GM12878 (cell line): Measurements from ENCODE around the gene SQSTM1.

Experiments
- EP300 ChIP-seq, 2 experiments: fragments of 150-350 bp in 1 of 2; IDR thresholded peaks; 2 replicates each; pipeline ENCODE4 v1.6.1; 2011 to 2012; ENCODE audit warnings: low read depth in 2 of 2, low read length in 2 of 2, borderline replicate concordance in 1 of 2, improper control_type of control experiment in 1 of 2, inconsistent platforms in 1 of 2; ENCODE audit not compliant: control insufficient read depth in 1 of 2
- EZH2 ChIP-seq: IDR thresholded peaks from 2 replicates; pipeline ENCODE4 v1.6.1; 2012; ENCODE audit warnings: low read depth, mild to moderate bottlenecking, control low read depth, inconsistent platforms, low read length, borderline replicate concordance; ENCODE audit not compliant: control insufficient read depth
- HDAC2 ChIP-seq: fragments of 200-600 bp; sonication (generic); IDR thresholded peaks from 2 replicates; pipeline ENCODE4 v1.6.1; 2017
- MEF2A ChIP-seq: IDR thresholded peaks from 2 replicates; pipeline ENCODE4 v1.6.1; 2011; ENCODE audit warnings: low read depth, mild to moderate bottlenecking, low read length, moderate library complexity; ENCODE audit not compliant: insufficient read depth
- POLR2AphosphoS5 ChIP-seq: IDR thresholded peaks from 2 replicates; pipeline ENCODE4 v1.6.1; 2011; ENCODE audit warnings: mild to moderate bottlenecking, low read length, inconsistent platforms
- TAF1 ChIP-seq: IDR thresholded peaks from 2 replicates; pipeline ENCODE4 v1.6.1; 2011; ENCODE audit warnings: mild to moderate bottlenecking, low read depth, low read length, borderline replicate concordance
- ZNF24 ChIP-seq: fragments of 450-650 bp; IDR thresholded peaks from 2 replicates; pipeline ENCODE4 v1.6.1; 2017; ENCODE audit warnings: antibody characterized with exemption, mild to moderate bottlenecking
- TF ChIP-seq, protein P1 (sequence below), 3 experiments: IDR thresholded peaks in 2 of 3; conservative IDR thresholded peaks in 1 of 3; 2 replicates each; pipeline ENCODE4 v1.5.1; 2011; ENCODE audit warnings: low read depth in 3 of 3, low read length in 3 of 3, mild to moderate bottlenecking in 3 of 3, control low read depth in 2 of 3, moderate library complexity in 2 of 3, inconsistent platforms in 1 of 3, mixed read lengths in 1 of 3; ENCODE audit not compliant: control insufficient read depth in 2 of 3, insufficient read depth in 1 of 3; ENCODE audit errors: extremely low read depth in 1 of 3
- TF ChIP-seq, protein P2 (sequence below): IDR thresholded peaks from 2 replicates; pipeline ENCODE4 v1.6.1; 2012; ENCODE audit warnings: mild to moderate bottlenecking, low read depth, low read length
- TF ChIP-seq, protein P3 (sequence below): IDR thresholded peaks from 2 replicates; pipeline ENCODE4 v1.6.1; 2011; ENCODE audit warnings: low read depth, mild to moderate bottlenecking, low read length, moderate library complexity, borderline replicate concordance; ENCODE audit errors: extremely low read depth

DNA sequence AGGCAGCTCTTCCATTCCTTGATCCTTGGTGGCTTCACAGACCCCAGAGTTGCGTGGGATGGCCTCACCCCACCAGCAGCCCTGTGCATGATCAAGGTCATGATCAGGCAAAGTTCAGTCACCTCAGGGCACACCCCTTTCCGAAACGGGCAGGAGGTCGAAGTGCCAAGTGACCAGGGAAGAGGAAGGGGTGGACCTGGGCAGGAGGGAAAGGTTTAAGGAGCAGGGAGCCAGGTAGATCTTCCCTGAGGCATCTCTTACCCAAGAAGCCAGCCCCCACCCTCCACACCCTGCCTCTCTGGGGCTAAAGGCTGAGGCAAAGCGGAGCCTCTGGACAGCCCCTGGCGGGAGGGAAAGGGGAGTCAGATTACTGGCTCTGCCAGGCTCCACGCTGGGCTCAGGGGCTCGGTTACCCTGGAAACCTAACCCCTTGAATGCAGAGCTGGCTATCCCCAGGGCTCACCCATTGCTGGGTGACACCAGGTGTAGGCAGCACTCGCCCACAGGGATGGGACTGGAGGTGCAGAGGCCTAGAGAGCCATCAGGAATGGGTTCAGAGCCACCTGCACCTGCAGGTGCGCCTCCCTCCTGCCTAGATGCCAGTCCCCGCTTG lies 17.6 kb upstream of the SQSTM1 start:
- no peak for TF ChIP-seq TAF1
- no peak for TF ChIP-seq EP300 (IDR thresholded peaks at IDR 0.05; ENCODE audit: borderline replicate concordance in 1 of 2, control insufficient read depth in 1 of 2, low read depth in 2 of 2, low read length in 2 of 2)
- TF ChIP-seq, protein P1, sequence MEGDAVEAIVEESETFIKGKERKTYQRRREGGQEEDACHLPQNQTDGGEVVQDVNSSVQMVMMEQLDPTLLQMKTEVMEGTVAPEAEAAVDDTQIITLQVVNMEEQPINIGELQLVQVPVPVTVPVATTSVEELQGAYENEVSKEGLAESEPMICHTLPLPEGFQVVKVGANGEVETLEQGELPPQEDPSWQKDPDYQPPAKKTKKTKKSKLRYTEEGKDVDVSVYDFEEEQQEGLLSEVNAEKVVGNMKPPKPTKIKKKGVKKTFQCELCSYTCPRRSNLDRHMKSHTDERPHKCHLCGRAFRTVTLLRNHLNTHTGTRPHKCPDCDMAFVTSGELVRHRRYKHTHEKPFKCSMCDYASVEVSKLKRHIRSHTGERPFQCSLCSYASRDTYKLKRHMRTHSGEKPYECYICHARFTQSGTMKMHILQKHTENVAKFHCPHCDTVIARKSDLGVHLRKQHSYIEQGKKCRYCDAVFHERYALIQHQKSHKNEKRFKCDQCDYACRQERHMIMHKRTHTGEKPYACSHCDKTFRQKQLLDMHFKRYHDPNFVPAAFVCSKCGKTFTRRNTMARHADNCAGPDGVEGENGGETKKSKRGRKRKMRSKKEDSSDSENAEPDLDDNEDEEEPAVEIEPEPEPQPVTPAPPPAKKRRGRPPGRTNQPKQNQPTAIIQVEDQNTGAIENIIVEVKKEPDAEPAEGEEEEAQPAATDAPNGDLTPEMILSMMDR (IDR thresholded peaks at IDR 0.05 in 2 of 3, conservative IDR thresholded peaks at IDR 0.05 in 1 of 3; ENCODE audit: control insufficient read depth in 2 of 3, extremely low read depth in 1 of 3, insufficient read depth in 1 of 3, low read depth in 3 of 3, low read length in 3 of 3) = no peak
- TF ChIP-seq MEF2A = no peak
- TF ChIP-seq, protein P2, sequence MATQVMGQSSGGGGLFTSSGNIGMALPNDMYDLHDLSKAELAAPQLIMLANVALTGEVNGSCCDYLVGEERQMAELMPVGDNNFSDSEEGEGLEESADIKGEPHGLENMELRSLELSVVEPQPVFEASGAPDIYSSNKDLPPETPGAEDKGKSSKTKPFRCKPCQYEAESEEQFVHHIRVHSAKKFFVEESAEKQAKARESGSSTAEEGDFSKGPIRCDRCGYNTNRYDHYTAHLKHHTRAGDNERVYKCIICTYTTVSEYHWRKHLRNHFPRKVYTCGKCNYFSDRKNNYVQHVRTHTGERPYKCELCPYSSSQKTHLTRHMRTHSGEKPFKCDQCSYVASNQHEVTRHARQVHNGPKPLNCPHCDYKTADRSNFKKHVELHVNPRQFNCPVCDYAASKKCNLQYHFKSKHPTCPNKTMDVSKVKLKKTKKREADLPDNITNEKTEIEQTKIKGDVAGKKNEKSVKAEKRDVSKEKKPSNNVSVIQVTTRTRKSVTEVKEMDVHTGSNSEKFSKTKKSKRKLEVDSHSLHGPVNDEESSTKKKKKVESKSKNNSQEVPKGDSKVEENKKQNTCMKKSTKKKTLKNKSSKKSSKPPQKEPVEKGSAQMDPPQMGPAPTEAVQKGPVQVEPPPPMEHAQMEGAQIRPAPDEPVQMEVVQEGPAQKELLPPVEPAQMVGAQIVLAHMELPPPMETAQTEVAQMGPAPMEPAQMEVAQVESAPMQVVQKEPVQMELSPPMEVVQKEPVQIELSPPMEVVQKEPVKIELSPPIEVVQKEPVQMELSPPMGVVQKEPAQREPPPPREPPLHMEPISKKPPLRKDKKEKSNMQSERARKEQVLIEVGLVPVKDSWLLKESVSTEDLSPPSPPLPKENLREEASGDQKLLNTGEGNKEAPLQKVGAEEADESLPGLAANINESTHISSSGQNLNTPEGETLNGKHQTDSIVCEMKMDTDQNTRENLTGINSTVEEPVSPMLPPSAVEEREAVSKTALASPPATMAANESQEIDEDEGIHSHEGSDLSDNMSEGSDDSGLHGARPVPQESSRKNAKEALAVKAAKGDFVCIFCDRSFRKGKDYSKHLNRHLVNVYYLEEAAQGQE = no peak
- TF ChIP-seq POLR2AphosphoS5 = 0 out of 2 replicates have a peak, but pooled peaks have one; percentile 27
- TF ChIP-seq, protein P3, sequence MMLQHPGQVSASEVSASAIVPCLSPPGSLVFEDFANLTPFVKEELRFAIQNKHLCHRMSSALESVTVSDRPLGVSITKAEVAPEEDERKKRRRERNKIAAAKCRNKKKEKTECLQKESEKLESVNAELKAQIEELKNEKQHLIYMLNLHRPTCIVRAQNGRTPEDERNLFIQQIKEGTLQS = no peak
- no peak for TF ChIP-seq HDAC2
- TF ChIP-seq ZNF24 = no peak
- no peak for TF ChIP-seq EZH2
